H9 (cell line): ENCODE results near the gene KAT8. TPM values are rescaled to one million over a fixed set of nuclear protein-coding genes. Genes with fewer than 3 reads are reported as not detected.
"Not testable (repeated sequence)": the region's sequence is repeated elsewhere in the genome, so short reads cannot be mapped to it uniquely, and the experiment has no call there.

Experiments used
- DNase-seq: peaks from one replicate; pipeline ENCODE4 v3.0.0-alpha.2; 2017
- H2AFZ ChIP-seq: one replicate; pipeline ENCODE4 v1.6.1; 2013; ENCODE audit warnings: mild to moderate bottlenecking, low read length, control low read depth, moderate library complexity
- H2AK5ac ChIP-seq: 2 replicates; pipeline ENCODE4 v1.6.1; 2013; ENCODE audit warnings: low read length, control low read depth, mixed read lengths; ENCODE audit not compliant: insufficient read length
- H2BK120ac ChIP-seq: one replicate; pipeline ENCODE4 v1.6.1; 2013; ENCODE audit warnings: low read depth, mild to moderate bottlenecking, low read length, control low read depth, inconsistent platforms; ENCODE audit not compliant: poor library complexity, severe bottlenecking
- H2BK12ac ChIP-seq: 2 replicates; pipeline ENCODE4 v1.6.1; 2013; ENCODE audit warnings: low read length, control low read depth, mixed read lengths, low read depth; ENCODE audit not compliant: insufficient read length
- H2BK15ac ChIP-seq: 2 replicates; pipeline ENCODE4 v1.6.1; 2013; ENCODE audit warnings: low read depth, low read length, control low read depth
- H2BK20ac ChIP-seq: one replicate; pipeline ENCODE4 v1.6.1; 2013; ENCODE audit warnings: low read depth, mild to moderate bottlenecking, low read length, control low read depth, inconsistent platforms; ENCODE audit not compliant: poor library complexity, severe bottlenecking
- H2BK5ac ChIP-seq: 2 replicates; pipeline ENCODE4 v1.6.1; 2013; ENCODE audit warnings: low read length, control low read depth, mixed read lengths; ENCODE audit not compliant: insufficient read length
- H3K14ac ChIP-seq: 2 replicates; pipeline ENCODE4 v1.6.1; 2013; ENCODE audit warnings: low read length, control low read depth; ENCODE audit not compliant: insufficient read depth
- H3K18ac ChIP-seq: 2 replicates; pipeline ENCODE4 v1.6.1; 2013; ENCODE audit warnings: low read depth, mild to moderate bottlenecking, mixed read lengths, low read length, control low read depth; ENCODE audit not compliant: insufficient read length
- H3K23ac ChIP-seq: 2 replicates; pipeline ENCODE4 v1.6.1; 2013; ENCODE audit warnings: low read length, control low read depth, mixed read lengths, low read depth; ENCODE audit not compliant: insufficient read length
- H3K23me2 ChIP-seq: 2 replicates; pipeline ENCODE4 v1.6.1; 2013; ENCODE audit warnings: low read depth, mild to moderate bottlenecking, mixed read lengths, low read length, control low read depth; ENCODE audit not compliant: insufficient read length, poor library complexity, severe bottlenecking
- H3K27ac ChIP-seq: 2 replicates; pipeline ENCODE4 v1.5.1; 2013; ENCODE audit warnings: low read length, control low read depth, mixed read lengths, low read depth; ENCODE audit not compliant: insufficient read length
- H3K27me3 ChIP-seq: 2 replicates; pipeline ENCODE4 v1.6.1; 2013; ENCODE audit warnings: low read length, control low read depth, inconsistent platforms; ENCODE audit not compliant: insufficient read depth
- H3K4ac ChIP-seq: 2 replicates; pipeline ENCODE4 v1.6.1; 2013; ENCODE audit warnings: low read depth, mild to moderate bottlenecking, control low read depth, inconsistent platforms, low read length, moderate library complexity
- H3K4me1 ChIP-seq: 2 replicates; pipeline ENCODE4 v1.6.1; 2013; ENCODE audit warnings: low read length, control low read depth, inconsistent platforms; ENCODE audit not compliant: insufficient read depth
- H3K4me2 ChIP-seq: 2 replicates; pipeline ENCODE4 v1.6.1; 2013; ENCODE audit warnings: low read length, control low read depth, mixed read lengths; ENCODE audit not compliant: insufficient read length, insufficient read depth
- H3K56ac ChIP-seq: 2 replicates; pipeline ENCODE4 v1.6.1; 2013; ENCODE audit warnings: low read depth, mild to moderate bottlenecking, mixed read lengths, low read length, control low read depth; ENCODE audit not compliant: insufficient read length
- H3K79me1 ChIP-seq: 2 replicates; pipeline ENCODE4 v1.6.1; 2013; ENCODE audit warnings: low read depth, mild to moderate bottlenecking, moderate library complexity, low read length, control low read depth, inconsistent platforms; ENCODE audit not compliant: insufficient read depth, poor library complexity, severe bottlenecking
- H3K79me2 ChIP-seq: 2 replicates; pipeline ENCODE4 v1.6.1; 2013; ENCODE audit warnings: low read length, control low read depth, inconsistent platforms; ENCODE audit not compliant: insufficient read depth
- H3K9ac ChIP-seq: 2 replicates; pipeline ENCODE4 v1.6.1; 2013; ENCODE audit warnings: low read length, control low read depth, mixed read lengths; ENCODE audit not compliant: insufficient read length; ENCODE audit errors: extremely low read depth
- H3K9me3 ChIP-seq: one replicate; pipeline ENCODE4 v1.6.1; 2013; ENCODE audit warnings: low read depth, low read length, inconsistent platforms; ENCODE audit not compliant: control insufficient read depth
- H3T11ph ChIP-seq: one replicate; pipeline ENCODE4 v1.6.1; 2013; ENCODE audit warnings: mild to moderate bottlenecking, low read length, control low read depth, inconsistent platforms
- H4K20me1 ChIP-seq: one replicate; pipeline ENCODE4 v1.6.1; 2013; ENCODE audit not compliant: control insufficient read depth, insufficient read length, insufficient read depth
- H4K5ac ChIP-seq: 2 replicates; pipeline ENCODE4 v1.6.1; 2013; ENCODE audit warnings: low read depth, mild to moderate bottlenecking, mixed read lengths, low read length, control low read depth; ENCODE audit not compliant: insufficient read length
- H4K8ac ChIP-seq: replicated peaks from 2 replicates; pipeline ENCODE4 v1.6.1; 2013; ENCODE audit warnings: low read length, control low read depth, mixed read lengths, low read depth; ENCODE audit not compliant: insufficient read length
- H4K91ac ChIP-seq: 2 replicates; pipeline ENCODE4 v1.6.1; 2013; ENCODE audit warnings: low read depth, mild to moderate bottlenecking, moderate library complexity, mixed read lengths, low read length, control low read depth; ENCODE audit not compliant: insufficient read length
- H3K27ac Mint-ChIP-seq, 3 experiments: 2 replicates in 2 of 3; 3 replicates in 1 of 3; pipeline ENCODE4 v1.8.0; 2020 to 2021; ENCODE audit warnings: mixed read lengths in 3 of 3, mild to moderate bottlenecking in 1 of 3, moderate library complexity in 1 of 3
- H3K27me3 Mint-ChIP-seq: 2 replicates; pipeline ENCODE4 v1.8.0; 2021; ENCODE audit warnings: low read depth, mild to moderate bottlenecking, moderate library complexity, mixed read lengths
- H3K36me3 Mint-ChIP-seq, 3 experiments: 2 replicates in 2 of 3; 3 replicates in 1 of 3; pipeline ENCODE4 v1.8.0; 2020 to 2021; ENCODE audit warnings: low read depth in 3 of 3, mixed read lengths in 3 of 3; ENCODE audit not compliant: insufficient read depth in 1 of 3
- H3K4me1 Mint-ChIP-seq, 2 experiments: 2 replicates each; pipeline ENCODE4 v1.8.0; 2020; ENCODE audit warnings: mixed read lengths in 2 of 2
- H3K4me3 Mint-ChIP-seq, 2 experiments: 2 replicates in 1 of 2; 3 replicates in 1 of 2; pipeline ENCODE4 v1.8.0; 2020 to 2021; ENCODE audit warnings: mild to moderate bottlenecking in 2 of 2, mixed read lengths in 2 of 2, moderate library complexity in 1 of 2
- H3K9me3 Mint-ChIP-seq, 2 experiments: 2 replicates in 1 of 2; 3 replicates in 1 of 2; pipeline ENCODE4 v1.8.0; 2020; ENCODE audit warnings: mild to moderate bottlenecking in 2 of 2, mixed read lengths in 2 of 2, moderate library complexity in 1 of 2
- WGBS: extraction: QIAGEN DNeasy Blood & Tissue Kit; methylation state at CpG from one replicate; pipeline ENCODE4 v1.1.7; 2013; ENCODE audit warnings: missing lambda C conversion rate, low lambda C conversion rate, mixed read lengths; ENCODE audit not compliant: insufficient read length; ENCODE audit errors: extremely low coverage; 5-methylcytosine and 5-hydroxymethylcytosine counted together
- total RNA-seq: library from RNA; stranded (reverse); gene quantifications from 2 replicates; pipeline ENCODE4 v1.2.1, GENCODE V29; 2021
- TF ChIP-seq, protein P1 (sequence below): fragments of 200-600 bp; sonication (generic); conservative IDR thresholded peaks from 3 replicates; pipeline ENCODE4 v1.8.0; 2021; ENCODE audit warnings: antibody characterized with exemption, mild to moderate bottlenecking

KAT8 gene
- total RNA-seq, 1 experiment from 2014 or later, result 52.1 TPM

DNA sequence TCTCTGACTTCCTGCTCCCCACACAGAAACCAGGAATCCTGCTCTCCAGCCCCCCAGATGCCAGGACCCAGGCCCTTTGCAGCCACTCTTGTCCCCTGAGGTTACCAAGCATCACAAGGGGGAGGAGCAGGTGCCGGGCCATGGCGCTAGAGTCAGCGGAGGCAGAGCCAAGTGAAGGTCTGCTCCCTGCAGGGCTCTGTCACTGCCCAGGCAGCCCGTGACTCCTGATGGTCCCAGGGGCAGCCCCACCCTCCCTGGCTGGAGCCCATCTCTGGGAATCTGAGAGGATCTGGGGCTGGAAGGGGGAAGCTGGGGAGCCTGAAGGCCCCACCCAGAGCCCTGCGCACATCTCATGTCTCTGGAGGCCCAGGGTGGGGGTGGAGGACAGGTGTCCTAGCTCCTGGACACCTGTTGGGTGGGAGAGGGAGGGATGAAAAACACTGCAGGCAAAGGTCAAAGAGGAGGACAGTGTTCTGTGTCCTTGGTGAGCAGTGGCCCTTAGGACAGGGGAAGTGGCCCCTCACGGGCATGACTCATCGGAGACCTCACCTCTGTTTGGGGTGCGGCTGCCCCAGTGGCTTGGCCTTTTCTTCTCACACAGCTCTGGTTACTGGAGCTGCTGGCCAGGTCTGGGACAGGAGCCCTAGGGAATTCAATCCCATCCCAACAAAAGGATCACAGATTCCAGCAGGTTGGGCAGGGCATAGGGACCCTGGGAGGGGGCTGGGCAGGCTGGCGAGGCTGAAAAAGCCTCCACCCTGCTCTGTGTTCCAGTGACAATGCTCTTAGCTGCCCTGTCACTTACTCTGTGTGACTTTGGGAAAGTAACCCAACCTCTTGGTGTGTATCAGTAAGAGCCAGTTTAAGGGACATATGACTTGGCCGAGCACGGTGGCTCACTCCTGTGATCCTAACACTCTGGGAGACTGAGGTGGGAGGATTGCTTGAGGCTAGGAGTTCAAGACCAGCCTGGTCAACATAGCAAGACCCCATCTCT lies 32.7 kb downstream of the KAT8 start, which contains the start of gene PRSS36:
Gene PRSS36 (minus strand): TSS at position 173 of the 997 bp plus-strand sequence. CDS start 31 bp downstream, at position 142.
- no peak for DNase-seq
- Histone ChIP-seq H3K9me3 (no peaks in the 10 kb centered on the region), H3K18ac (no peak within 1 kb of the TSS), H2AFZ (no peak within 1 kb of the TSS), H4K8ac (no peak within 1 kb of the TSS), H2BK5ac (no peak within 1 kb of the TSS), H3K23me2 (peaks cover 7% of the 10 kb centered on the region), H3K79me2 (no peaks in the 10 kb centered on the region), H3K27me3 (no peaks in the 10 kb centered on the region), H4K91ac (no peak within 1 kb of the TSS), H2AK5ac (no peak within 1 kb of the TSS), H3K4ac (no peak within 1 kb of the TSS), H3K4me1 (no peaks in the 10 kb centered on the region; the same call in 1 of the 2 replicates), H3K4me2 (no peak within 1 kb of the TSS), H3T11ph (no peak within 1 kb of the TSS), H2BK120ac (no peak within 1 kb of the TSS), H2BK12ac (no peak within 1 kb of the TSS), H4K20me1 (no peaks in the 10 kb centered on the region), H3K9ac (no peak within 1 kb of the TSS), H4K5ac (no peak within 1 kb of the TSS), H2BK20ac (no peak within 1 kb of the TSS), H3K79me1 (no peaks in the 10 kb centered on the region), H2BK15ac (no peak within 1 kb of the TSS), H3K56ac (no peak within 1 kb of the TSS), H3K27ac (no peak within 1 kb of the TSS), H3K23ac (no peak within 1 kb of the TSS), H3K14ac (no peak within 1 kb of the TSS)
- H3K27ac Mint-ChIP-seq, result peak within 1 kb of the TSS in 1 of 3 experiments; percentile 14; a peak in 2 of 7 replicates
- TF ChIP-seq, protein P1, sequence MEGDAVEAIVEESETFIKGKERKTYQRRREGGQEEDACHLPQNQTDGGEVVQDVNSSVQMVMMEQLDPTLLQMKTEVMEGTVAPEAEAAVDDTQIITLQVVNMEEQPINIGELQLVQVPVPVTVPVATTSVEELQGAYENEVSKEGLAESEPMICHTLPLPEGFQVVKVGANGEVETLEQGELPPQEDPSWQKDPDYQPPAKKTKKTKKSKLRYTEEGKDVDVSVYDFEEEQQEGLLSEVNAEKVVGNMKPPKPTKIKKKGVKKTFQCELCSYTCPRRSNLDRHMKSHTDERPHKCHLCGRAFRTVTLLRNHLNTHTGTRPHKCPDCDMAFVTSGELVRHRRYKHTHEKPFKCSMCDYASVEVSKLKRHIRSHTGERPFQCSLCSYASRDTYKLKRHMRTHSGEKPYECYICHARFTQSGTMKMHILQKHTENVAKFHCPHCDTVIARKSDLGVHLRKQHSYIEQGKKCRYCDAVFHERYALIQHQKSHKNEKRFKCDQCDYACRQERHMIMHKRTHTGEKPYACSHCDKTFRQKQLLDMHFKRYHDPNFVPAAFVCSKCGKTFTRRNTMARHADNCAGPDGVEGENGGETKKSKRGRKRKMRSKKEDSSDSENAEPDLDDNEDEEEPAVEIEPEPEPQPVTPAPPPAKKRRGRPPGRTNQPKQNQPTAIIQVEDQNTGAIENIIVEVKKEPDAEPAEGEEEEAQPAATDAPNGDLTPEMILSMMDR, result no peak
- no peaks in the 10 kb centered on the region; a peak in 1 of 5 replicates for H3K9me3 Mint-ChIP-seq
- no peak within 1 kb of the TSS for H3K4me3 Mint-ChIP-seq
- no CpG with 5 or more reads among the region's 11 CpGs for WGBS
- peaks cover 15 to 35% of the 10 kb centered on the region in 2 experiments for H3K4me1 Mint-ChIP-seq
- H3K27me3 Mint-ChIP-seq, result peaks cover 29% of the 10 kb centered on the region
- H3K36me3 Mint-ChIP-seq, result no peaks in the 10 kb centered on the region

DNA sequence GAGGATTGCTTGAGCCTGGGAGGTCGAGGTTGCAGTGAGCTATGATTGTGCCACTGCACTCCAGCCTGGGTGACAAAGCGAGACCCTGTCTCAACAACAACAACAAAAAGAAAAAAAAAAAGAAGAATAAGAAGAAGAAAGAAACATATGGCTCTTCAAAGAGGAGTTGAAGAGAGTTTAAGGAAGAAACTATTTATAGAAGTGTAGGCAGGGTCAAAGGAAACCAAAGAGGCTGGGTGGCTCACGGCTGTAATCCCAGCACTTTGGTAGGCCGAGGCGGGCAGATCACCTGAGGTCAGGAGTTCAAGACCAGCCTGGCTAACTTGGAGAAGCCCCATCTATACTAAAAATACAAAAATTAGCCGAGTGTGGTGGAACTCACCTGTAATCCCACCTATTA lies 33.5 kb downstream of the KAT8 start:
- not testable (repeated sequence) for H3K4me2 ChIP-seq, H3T11ph ChIP-seq, H2BK5ac ChIP-seq, H2BK20ac ChIP-seq, H3K27me3 ChIP-seq, H3K9me3 ChIP-seq, H3K27ac Mint-ChIP-seq, H2AK5ac ChIP-seq, H3K14ac ChIP-seq, H2AFZ ChIP-seq, H3K4ac ChIP-seq, H3K23ac ChIP-seq, H3K56ac ChIP-seq, H3K79me2 ChIP-seq, H4K8ac ChIP-seq, H2BK15ac ChIP-seq, H3K9me3 Mint-ChIP-seq, H3K18ac ChIP-seq, H3K4me3 Mint-ChIP-seq, H3K23me2 ChIP-seq, DNase-seq, H3K79me1 ChIP-seq, H4K5ac ChIP-seq, H3K9ac ChIP-seq, H3K36me3 Mint-ChIP-seq, H3K4me1 ChIP-seq, H4K91ac ChIP-seq, H4K20me1 ChIP-seq, H2BK12ac ChIP-seq, H3K27ac ChIP-seq, H2BK120ac ChIP-seq
- WGBS, result no CpG with 5 or more reads among the region's 6 CpGs
- Mint-ChIP-seq H3K27me3 (peaks cover 25% of the 10 kb centered on the region), H3K4me1 (peaks cover 15 to 35% of the 10 kb centered on the region in 2 experiments)
